ENCODE results near the gene CLEC1A. TPM values are rescaled to one million over a fixed set of nuclear protein-coding genes. Genes with fewer than 3 reads are reported as not detected.

CLEC1A gene
- not detected in 2 replicates for total RNA-seq (2014; rRNA removed; shearing (Covaris generic); ENCODE audit: low replicate concordance)

DNA sequence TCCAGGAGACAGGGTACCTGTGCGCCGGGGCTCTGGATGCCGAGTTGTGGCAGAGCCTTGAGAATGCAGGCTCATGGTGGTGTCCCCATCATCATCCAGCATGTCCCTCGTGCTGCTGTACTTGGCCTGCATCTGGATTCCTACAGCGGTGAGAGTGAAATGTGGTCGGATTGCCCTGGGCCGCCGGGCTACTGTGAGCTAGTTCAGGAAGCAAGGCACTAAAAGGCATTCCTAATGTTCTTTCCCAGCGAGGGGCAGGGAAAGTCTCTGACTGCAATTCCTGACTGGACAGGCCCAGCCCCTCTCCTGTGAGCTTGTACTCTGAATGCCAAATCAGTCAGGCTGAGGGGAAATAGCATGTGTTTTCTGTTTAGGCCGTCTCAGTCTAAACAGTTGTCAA lies at the start of gene CLEC1A:
Gene CLEC1A, minus strand, starts transcription at position 195 of the 400 bp plus-strand sequence. Its CDS starts 63 bp downstream, at position 132.
- in situ Hi-C loops (cut with HindIII; ENCODE audit: low pct_unique_long_range_greater_than_20kb, low sequenced_read_pairs), result no loop called here
- DNase-seq (ENCODE audit: low read depth), result no peak

DNA sequence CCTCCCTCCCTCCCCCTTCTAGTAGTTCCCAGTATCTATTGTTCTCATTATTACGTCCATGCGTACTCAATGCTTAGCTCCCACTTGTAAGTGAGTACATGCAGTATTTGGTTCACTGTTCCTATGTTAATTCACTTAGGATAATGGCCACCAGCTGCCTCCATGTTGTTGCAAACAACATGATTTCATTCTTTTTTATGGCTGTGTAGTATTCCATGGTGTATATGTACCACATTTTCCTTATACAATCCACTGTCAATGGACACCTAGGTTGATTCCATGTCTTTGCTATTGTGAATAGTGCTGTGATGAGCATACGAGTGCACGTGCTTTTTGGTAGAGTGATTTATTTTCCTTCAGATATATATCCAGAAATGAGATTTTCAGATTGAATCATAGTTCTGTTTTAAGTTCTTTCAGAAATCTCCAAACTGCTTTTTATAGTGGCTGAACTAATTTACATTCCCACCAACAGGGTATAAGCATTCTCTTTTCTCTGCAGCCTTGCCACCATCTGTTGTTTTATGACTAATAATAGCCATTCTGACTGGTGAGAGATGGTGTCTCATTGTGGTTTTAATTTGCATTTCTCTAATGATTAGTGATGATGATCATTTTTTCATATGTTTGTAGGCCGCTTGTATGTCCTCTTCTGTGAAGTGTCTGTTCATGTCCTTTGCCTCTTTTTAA lies 49.1 kb upstream of the CLEC1A start:
- no peak for DNase-seq (ENCODE audit: low read depth)
- in situ Hi-C loops (cut with HindIII; ENCODE audit: low pct_unique_long_range_greater_than_20kb, low sequenced_read_pairs), result no loop called here

DNA sequence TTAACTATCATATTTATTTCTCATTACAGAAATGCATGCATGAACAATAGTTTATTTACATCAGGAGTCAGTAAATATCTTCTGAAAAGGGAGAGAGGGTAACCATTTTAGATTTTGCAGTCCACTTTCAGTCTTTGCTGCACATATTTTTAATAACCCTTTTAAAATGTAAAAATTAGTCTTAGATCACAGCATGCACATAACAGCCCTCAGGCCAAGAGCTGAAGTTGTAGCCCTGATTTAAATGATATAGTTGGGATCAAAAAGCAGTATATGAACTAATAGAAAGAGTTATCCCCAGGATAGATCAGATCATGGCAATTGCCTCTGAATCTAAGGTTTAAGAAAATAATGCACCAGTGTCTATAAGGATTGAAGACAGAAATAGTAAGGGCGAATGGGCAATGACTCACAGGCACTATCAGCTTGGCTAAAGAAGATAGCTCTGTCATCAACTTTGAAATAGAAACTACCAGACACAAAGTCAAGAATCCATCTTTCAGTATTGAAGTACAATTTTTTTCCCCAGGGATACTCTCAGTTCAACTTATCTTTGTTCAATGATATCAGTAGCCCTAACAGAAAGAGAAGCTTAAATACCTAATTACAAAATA lies 44.3 kb upstream of the CLEC1A start:
- DNase-seq (ENCODE audit: low read depth), result no peak
- in situ Hi-C loops (cut with HindIII; ENCODE audit: low pct_unique_long_range_greater_than_20kb, low sequenced_read_pairs), result no loop called here

DNA sequence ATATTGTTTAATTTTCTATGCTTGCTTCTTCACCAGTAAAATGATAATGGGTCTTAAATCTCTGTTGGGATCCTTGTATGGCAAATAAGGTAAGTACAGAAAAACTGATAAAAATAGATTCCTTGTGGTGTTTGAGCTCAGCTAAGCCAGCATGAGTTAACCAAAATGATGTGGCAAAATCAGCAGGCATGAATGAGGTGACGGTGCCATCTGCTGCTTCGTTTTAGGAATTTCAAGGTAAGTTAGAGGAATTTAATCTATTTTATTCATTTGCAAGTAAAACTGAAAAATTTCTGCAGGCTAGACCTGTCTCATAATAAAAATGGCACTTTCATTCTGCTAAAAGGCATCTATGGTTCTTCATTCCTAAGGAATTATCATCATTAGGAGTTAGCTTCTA lies 41.2 kb upstream of the CLEC1A start:
- in situ Hi-C loops (cut with HindIII; ENCODE audit: low pct_unique_long_range_greater_than_20kb, low sequenced_read_pairs), result no loop called here
- peak; percentile 52 for DNase-seq (ENCODE audit: low read depth)

- in situ Hi-C loops (cut with HindIII; ENCODE audit: low pct_unique_long_range_greater_than_20kb, low sequenced_read_pairs), result no loop called here
- DNase-seq (ENCODE audit: low read depth), result no peak
Measured at GRCh38 chr12:10136637-10137205, 37.9 kb upstream of the CLEC1A start.

DNA sequence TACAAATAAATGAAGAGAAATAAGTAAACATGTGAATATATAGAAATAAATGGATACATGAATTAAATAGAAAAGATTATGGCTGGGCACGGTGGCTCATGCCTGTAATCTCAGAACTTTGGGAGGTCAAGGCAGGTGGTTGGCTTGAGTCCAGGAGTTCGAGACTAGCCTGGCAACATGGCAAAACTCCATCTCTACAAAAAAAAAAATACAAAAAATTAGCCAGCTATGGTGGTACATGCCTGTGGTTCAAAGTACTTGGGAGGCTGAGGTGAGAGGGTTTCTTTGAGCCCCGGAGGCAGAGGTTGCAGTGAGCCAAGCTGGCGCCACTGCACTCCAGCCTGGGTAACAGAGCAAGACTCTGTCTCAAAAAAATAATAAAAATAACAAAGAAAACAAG lies 36.3 kb upstream of the CLEC1A start:
- in situ Hi-C loops (cut with HindIII; ENCODE audit: low pct_unique_long_range_greater_than_20kb, low sequenced_read_pairs), result no loop called here

DNA sequence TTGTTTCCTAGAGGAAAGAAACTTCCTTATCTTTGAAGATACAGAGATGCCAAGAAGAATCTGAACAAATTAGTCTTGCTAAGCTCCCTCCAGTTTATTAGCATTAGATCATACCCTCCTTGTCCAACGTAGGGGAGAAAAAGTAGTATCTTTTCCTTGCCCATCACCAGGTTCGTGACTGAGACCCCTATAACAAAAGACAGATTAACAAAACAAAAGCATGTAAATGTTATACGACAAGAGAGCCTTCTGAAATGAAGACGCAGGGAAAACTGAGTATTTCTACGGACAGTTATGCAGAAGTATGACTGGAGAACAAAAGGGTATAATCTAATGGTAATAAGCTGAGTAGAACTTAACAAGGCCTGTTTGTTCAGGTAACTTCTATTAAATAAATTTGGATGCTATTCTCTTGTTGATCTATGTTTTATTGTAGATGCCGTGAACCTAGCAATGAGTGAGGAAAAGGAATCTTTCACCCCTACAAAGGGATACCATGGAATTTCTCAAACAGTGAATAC lies 34.1 kb upstream of the CLEC1A start:
- in situ Hi-C loops (cut with HindIII; ENCODE audit: low pct_unique_long_range_greater_than_20kb, low sequenced_read_pairs), result no loop called here
- no peak for DNase-seq (ENCODE audit: low read depth)

More for the DNA sequence above, 36.3 kb upstream of the CLEC1A start:
- no peak for DNase-seq (ENCODE audit: low read depth)

DNA sequence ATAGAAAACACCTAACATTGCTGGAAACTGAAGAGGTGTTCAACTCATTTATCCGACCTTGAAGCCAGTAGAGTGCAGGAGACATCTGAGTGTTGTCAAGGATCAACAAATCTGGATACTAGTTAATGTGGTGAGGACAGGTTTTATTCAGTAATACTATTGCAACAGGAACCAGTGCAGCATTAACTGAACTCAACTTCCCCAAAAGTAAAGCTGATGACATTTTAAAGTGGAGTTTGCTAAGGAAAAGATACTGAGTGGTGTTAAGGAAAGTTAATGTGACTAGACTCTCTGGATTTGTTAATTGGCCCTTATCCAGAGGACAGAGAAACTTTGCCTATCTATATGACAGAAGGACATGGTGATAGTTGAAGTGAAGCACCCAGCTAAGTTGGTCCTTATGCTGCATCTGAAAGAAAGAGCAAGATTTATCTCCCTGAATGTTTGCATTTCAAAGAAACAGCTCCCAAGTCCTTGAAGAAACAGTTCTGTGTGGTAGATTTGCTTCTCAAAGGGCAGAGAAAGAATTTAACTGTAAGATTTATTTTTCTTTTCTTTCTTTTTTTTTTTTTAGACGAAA lies 32.4 kb upstream of the CLEC1A start:
- no peak for DNase-seq (ENCODE audit: low read depth)
- in situ Hi-C loops (cut with HindIII; ENCODE audit: low pct_unique_long_range_greater_than_20kb, low sequenced_read_pairs), result no loop called here

GRCh38 chr12:10130042-10130441 lies 31.3 kb upstream of the CLEC1A start, which contains the start of gene CLEC7A:
Gene CLEC7A, minus strand, starts transcription at chr12:10130199. Its CDS starts 117 bp downstream, at chr12:10130082.
- in situ Hi-C loops (cut with HindIII; ENCODE audit: low pct_unique_long_range_greater_than_20kb, low sequenced_read_pairs), result no loop called here

GRCh38 chr12:10128687-10129086 lies 29.9 kb upstream of the CLEC1A start:
- in situ Hi-C loops (cut with HindIII; ENCODE audit: low pct_unique_long_range_greater_than_20kb, low sequenced_read_pairs), result no loop called here
- no peak for DNase-seq (ENCODE audit: low read depth)

More at GRCh38 chr12:10130042-10130441, 31.3 kb upstream of the CLEC1A start, which contains the start of gene CLEC7A:
- DNase-seq (ENCODE audit: low read depth), result no peak

GRCh38 chr12:10126413-10126812 lies 27.6 kb upstream of the CLEC1A start:
- in situ Hi-C loops (cut with HindIII; ENCODE audit: low pct_unique_long_range_greater_than_20kb, low sequenced_read_pairs), result no loop called here
- DNase-seq (ENCODE audit: low read depth), result no peak

DNA sequence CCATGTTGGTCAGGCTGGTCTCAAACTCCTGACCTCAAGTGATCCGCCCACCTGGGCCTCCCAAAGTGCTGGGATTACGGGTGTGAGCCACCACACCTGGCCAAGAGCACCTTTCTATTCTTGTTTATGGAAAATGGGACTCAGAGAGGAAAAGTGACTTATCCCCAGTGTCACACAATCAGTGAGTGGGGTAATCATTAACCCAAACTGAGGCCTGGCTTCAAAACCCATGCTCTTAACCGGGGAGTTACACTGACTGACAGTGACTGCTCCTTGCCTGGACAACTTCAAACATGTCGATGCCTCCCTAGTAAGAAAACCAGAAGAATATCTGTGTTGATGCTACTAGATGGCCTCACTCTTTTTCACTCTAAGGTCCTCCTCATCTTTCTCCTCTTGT lies 23.9 kb upstream of the CLEC1A start:
- in situ Hi-C loops (cut with HindIII; ENCODE audit: low pct_unique_long_range_greater_than_20kb, low sequenced_read_pairs), result no loop called here

GRCh38 chr12:10121278-10121677 lies 22.5 kb upstream of the CLEC1A start:
- no peak for DNase-seq (ENCODE audit: low read depth)
- in situ Hi-C loops (cut with HindIII; ENCODE audit: low pct_unique_long_range_greater_than_20kb, low sequenced_read_pairs), result no loop called here

More for the DNA sequence above, 23.9 kb upstream of the CLEC1A start:
- no peak for DNase-seq (ENCODE audit: low read depth)

DNA sequence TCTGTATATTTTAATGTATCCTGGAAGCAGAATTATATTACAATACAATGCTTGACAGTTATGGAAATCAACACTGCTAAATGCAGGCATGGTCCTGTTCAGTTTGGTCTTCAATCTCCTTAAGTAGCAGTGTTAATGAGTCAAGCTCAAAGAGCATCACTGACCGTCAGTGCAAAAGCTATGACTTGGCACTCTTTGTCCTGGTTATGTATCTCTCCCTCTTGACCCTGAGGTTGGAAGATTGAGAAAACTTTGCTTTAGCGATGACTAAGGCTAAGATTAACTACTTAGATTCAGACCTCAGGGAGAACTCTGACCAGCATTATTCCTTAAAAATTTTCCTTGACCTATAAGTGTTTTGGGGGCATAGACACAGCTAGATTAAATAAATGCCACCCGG lies 20.3 kb upstream of the CLEC1A start:
- DNase-seq (ENCODE audit: low read depth), result peak; percentile 16
- in situ Hi-C loops (cut with HindIII; ENCODE audit: low pct_unique_long_range_greater_than_20kb, low sequenced_read_pairs), result no loop called here

- no peak for DNase-seq (ENCODE audit: low read depth)
Measured at GRCh38 chr12:10115890-10116289, 17.1 kb upstream of the CLEC1A start.

DNA sequence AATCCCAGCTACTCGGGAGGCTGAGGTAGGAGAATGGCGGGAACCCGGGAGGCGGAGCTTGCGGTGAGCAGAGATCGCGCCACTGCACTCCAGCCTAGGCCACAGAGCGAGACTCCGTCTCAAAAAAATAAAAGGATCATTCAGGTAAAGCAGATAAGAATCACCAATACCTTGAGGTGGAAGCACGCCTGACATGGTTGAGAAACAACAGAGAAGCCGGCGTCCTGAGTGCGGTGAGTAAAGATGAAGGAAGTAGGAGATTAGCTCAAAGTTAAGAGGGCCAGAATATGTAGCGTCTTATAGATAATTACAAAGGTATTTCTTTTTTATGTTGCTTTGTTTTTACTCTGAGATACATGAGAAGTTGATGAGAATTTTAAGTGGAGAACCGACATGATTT lies 16.5 kb upstream of the CLEC1A start:
- in situ Hi-C loops (cut with HindIII; ENCODE audit: low pct_unique_long_range_greater_than_20kb, low sequenced_read_pairs), result no loop called here
- no peak for DNase-seq (ENCODE audit: low read depth)

More at GRCh38 chr12:10115890-10116289, 17.1 kb upstream of the CLEC1A start:
- in situ Hi-C loops (cut with HindIII; ENCODE audit: low pct_unique_long_range_greater_than_20kb, low sequenced_read_pairs), result no loop called here

DNA sequence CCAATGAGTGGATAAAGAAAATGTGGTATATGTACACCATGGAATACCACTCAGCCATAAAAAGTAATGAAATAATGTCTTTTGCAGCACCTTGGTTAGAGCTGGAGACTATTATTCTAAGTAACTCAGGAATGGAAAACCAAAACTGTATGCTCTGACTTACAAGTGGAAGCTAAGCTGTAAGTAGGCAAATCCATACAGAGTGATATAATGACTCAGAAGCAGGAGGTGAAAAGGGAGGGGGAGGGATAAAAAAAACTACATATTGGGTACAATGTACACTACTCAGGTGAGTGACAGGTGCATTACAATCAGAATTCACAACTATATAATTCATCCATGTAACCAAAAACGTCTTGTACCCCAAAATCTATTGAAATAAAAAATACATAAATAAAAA lies 15.1 kb upstream of the CLEC1A start:
- in situ Hi-C loops (cut with HindIII; ENCODE audit: low pct_unique_long_range_greater_than_20kb, low sequenced_read_pairs), result no loop called here
- DNase-seq (ENCODE audit: low read depth), result no peak

GRCh38 chr12:10113075-10113474 lies 14.3 kb upstream of the CLEC1A start:
- in situ Hi-C loops (cut with HindIII; ENCODE audit: low pct_unique_long_range_greater_than_20kb, low sequenced_read_pairs), result no loop called here
- DNase-seq (ENCODE audit: low read depth), result no peak

DNA sequence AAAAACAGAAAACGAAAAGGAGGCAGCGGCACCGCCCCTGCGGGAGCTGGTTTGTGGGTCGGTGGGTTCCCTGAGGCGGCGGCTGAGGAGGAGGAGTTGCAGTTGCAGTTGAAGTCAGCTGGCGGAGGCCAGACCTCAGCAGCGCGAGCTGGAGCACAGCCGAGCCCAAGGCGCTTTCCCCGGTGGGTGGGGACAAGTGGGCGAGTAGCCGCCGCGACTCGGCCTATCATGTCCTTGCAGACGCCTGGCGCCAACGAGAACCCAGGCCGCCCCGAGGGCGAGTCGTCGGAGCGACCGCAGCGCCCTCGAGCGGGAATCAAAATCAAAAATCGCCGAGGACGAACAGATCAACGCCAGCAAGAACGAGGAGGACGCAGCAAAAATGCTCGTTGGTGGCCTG lies 12.7 kb upstream of the CLEC1A start:
- no peak for DNase-seq (ENCODE audit: low read depth)
- in situ Hi-C loops (cut with HindIII; ENCODE audit: low pct_unique_long_range_greater_than_20kb, low sequenced_read_pairs), result no loop called here
